Stimulated activated CD4-positive, alpha-beta T cell treated with anti-CD3 and anti-CD28 coated beads, Interleukin-1b, Interleukin-23, amount 100 ng/mL, for 48 hours (primary cell): Measurements from ENCODE around the gene APOBEC4.
A peak's percentile ranks its signal among the peaks of the same experiment; 100 is the strongest.
"Not testable (repeated sequence)": the region's sequence is repeated elsewhere in the genome, so short reads cannot be mapped to it uniquely, and the experiment has no call there.

Experiments
- DNase-seq: peaks from one replicate; pipeline ENCODE4 v3.0.0-alpha.2; 2020

Gene APOBEC4

GRCh38 chr1:183652547-183653461, at the start of gene APOBEC4:
APOBEC4 (minus strand) TSS chr1:183653316; CDS start chr1:183648781, 4,535 bp downstream.
- DNase-seq = no peak

GRCh38 chr1:183702813-183703198, 49.7 kb upstream of the APOBEC4 start:
- no peak for DNase-seq

DNA sequence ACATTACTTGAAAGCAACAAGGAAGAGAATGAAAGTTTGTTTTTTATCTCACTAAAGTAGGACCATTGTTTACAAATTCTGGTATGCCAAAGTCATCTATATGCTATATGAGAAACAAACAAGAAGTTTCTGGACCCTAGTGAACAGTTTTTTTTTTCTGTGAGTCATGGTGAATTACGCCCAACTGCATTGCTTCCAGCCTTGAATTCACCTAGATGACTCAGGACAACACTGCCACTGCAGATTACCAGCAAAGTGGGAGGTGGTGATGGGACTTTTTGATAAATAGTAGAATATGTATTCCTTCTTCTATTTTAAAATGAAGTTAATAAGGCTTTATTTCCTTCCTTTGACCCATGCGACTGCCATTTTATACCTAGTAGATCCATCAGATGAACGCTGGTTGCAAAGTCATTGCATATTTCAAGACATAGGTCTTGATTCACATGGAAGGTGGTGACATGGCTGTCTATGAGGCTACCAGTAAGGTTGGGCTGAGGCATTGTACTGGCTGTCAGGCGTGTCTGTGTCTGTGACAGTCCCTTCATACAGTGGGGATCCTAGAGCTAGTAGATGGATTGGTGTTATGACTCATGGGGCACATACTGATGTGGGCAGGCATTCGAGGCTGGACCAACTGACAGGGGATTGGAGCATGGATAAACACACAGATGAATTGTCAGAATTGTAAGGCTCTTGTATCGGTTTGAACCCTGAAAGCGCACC, 49.1 kb upstream of the APOBEC4 start:
- peak; percentile 6 for DNase-seq

DNA sequence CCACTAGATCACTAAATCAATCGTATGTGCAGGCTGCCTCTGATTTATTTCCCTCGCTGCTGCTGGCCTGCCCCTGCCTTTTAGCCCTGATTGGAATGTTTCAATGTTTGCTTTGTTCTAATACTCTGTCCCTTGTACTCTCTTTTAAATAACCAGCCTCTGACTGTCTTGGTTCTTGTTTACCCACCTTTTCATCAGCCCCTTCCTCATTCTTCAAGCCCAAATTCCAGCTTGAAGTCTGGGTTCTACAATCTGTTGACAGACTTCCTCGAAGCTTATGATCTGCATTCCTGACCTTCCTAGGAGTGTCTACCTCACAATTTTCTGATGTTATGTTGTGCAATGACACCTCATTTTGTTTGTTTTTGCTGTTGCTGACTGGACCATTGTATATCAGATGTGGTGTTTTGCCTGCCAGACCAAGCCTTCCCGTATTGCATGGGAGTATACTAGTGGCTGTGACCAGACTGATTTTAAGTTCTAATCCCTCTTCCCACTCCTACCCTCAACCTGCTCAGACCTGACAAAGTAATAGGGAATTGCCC, 46.6 kb upstream of the APOBEC4 start:
- no peak for DNase-seq

GRCh38 chr1:183697814-183698590, 44.9 kb upstream of the APOBEC4 start:
- no peak for DNase-seq

GRCh38 chr1:183696981-183697380, 43.9 kb upstream of the APOBEC4 start:
- no peak for DNase-seq

DNA sequence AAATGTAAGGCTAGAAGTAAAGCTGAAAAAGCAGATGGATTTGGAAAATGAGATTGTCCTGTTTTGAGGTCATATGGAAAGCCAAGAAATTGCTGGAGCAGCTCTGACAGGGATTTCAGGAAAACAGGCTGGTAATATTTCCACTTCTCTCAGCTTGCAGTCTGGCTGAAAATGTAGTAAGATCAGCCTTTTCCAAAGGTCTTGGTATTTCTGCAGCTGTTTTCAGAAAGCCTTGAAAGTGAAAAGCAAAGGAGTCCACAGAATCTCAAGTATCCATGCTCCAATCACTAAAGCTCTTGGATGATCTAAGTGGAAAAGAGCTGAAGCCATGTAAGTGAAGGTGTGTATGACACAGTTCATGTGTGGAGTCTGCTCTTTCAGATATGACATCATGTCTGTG, 41.6 kb upstream of the APOBEC4 start:
- DNase-seq = no peak

- DNase-seq = no peak
Measured at GRCh38 chr1:183694066-183694465, 41.0 kb upstream of the APOBEC4 start.

- DNase-seq = no peak
Measured at GRCh38 chr1:183693521-183693920, 40.4 kb upstream of the APOBEC4 start.

- peak; percentile 19 for DNase-seq
Measured at GRCh38 chr1:183689762-183690204, 36.7 kb upstream of the APOBEC4 start.

DNA sequence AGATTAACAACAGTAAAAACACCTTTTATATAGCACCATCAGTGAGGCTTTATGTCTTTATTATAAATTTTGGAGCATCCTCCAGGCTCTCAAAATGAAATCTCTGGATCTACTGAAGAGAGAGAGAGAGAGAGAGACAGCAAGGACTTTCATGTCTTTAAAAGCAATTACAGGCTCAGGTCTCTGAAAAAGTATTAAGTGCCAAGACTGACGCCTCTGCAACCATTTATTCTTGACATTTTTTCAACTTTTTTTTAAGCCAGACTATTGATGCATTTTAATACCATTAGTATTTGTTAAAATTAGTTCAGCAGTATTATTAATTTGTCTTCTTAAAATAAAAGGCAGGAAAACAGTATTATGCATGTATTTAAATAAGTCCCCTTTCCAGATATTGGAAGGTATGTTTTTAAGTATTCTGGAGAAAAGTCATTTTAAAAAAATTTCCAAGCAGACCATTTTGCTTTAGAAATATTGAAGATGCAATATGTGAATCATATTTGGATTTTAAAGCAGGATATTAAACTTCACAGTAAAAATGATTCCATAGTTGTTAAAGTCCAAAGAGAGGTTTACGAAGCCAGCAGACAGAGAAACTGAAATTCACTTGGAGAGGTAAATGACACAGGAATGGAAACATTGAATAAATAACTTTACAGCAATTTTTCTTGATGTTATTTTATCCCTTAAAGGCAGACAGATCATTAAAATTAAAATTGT, 35.4 kb upstream of the APOBEC4 start:
- no peak for DNase-seq

GRCh38 chr1:183687546-183688304, 34.6 kb upstream of the APOBEC4 start:
- no peak for DNase-seq

- no peak for DNase-seq
Measured at GRCh38 chr1:183686229-183686628, 33.1 kb upstream of the APOBEC4 start.

DNA sequence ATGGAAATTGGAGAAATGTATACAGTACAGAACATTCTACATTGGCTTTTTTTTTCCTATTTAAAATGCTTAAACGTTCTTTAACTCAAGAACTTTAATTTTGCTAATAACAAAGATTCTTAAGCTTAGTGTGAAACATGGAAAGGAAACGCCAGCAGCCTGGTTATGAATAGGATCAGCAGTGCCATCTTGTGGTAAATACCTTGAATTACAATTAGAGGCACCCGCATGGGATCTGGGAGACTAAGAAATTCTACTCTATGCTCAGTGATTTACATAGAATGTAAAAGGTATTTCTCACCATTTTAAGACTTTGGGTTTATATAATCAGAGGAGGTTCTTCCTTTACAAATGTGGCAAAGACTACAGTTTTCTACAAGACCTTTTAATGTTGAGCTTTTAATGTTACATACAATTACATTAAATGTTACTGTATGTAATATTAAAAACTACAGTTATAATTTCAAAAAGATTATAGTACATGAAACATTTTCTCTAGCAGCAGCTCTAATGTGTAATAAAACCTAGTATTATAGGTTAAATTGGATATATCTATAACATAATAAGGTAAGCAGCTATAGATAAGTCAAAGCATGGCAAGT, 32.1 kb upstream of the APOBEC4 start:
- DNase-seq = peak; percentile 16

DNA sequence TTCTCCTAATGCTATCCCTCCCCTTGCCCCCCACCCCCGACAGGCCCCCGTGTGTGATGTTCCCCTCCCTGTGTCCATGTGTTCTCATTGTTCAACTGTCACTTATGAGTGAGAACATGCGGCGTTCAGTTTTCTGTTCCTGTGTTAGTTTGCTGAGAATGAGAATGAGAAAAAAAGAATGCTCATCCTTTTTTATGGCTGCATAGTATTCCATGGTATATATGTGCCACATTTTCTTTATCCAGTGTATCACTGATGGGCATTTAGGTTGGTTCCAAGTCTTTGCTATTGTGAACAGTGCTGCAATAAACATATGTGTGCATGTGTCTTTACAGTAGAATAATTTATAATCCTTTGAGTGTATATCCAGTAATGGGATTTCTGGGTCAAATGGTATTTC, 26.2 kb upstream of the APOBEC4 start:
- not testable (repeated sequence) for DNase-seq

DNA sequence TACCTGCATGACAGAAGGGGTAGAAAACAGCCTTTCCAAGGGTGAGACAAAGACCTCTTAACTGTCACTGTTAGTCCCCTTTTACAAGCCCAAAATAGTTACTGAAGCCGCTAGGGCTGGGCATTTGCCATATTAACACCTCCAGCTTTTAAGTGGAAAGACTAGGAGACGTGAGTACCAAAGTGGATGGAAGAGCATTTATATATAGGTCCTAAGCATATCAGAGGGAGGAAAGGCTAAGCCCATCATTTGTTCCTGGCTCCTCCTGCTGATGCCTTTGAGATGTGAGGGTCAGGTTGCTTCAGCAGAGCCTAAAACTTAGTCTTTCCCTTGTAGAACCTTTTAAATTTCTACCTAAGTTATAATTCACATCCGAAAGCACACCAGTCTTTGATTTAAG, 25.7 kb upstream of the APOBEC4 start:
- no peak for DNase-seq

DNA sequence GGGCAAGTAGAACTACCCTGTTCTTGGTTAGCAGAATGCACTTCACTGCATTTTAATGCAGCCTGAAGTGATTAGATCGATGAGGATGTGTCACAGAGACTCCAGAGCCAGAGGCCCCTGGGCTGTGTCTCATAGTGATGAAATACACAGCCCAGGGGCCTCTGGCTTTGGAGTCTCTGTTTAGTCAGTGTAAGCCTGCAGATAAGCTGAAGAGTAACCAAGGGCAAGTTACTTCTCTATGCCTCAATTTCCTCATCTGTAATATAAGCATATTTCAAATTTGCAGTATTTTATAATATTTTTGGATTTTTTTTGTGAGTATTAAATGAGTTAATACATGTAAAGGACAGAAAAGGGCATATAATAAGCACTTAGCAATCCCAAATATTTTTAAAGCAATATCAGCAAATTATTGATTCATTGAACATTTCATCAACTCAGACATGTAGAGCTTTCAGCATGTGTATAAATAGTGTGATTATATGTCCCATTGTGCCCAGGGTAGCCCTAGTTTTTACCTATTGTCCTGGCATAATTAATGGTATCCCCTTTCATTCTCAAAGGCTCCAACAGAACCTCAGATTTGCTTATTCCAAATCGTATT, 23.6 kb upstream of the APOBEC4 start:
- no peak for DNase-seq

DNA sequence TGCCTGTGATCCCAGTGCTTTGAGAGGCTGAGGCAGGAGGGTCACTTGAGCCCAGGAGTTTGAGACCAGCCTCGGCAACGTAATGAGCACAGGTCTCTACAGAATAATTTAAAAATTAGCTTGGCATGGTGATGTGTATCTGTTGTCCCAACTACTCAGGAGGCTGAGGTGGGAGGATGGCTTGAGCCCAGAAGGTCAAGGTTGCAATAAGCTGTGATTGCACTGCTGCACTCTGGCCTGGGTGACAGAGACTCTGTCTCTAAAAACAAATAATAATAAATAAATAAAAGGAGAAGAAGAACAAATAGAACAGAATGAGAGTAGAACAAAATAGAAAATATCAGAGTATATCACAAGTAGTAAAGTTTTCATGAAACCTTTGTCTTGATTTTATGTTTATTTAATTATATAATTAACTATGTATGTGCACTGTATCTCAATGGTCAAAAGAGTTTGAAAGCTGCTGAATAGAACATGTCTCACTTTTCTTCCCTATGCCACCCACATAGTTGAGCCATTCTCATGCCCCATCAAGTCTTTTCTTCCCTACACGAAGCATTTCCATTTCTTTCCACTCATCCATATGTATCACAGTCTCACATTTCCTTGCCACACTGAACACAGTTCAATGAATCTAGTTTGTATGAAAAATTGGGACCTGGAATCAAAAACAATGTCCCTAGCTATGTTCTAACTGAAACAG, 22.9 kb upstream of the APOBEC4 start:
- DNase-seq = no peak

GRCh38 chr1:183675381-183675780, 22.3 kb upstream of the APOBEC4 start:
- no peak for DNase-seq

GRCh38 chr1:183674886-183675285, 21.8 kb upstream of the APOBEC4 start:
- DNase-seq = no peak
